ENCODE measurements around the gene ESYT3.

GRCh38 chr3:138494607-138494929 is 60.2 kb downstream of the ESYT3 start:
- TF ChIP-seq CTCF (IDR thresholded peaks at IDR 0.05; ENCODE audit: low read length) (no peak), EZH2 (IDR thresholded peaks at IDR 0.05; ENCODE audit: borderline replicate concordance, low read length) (no peak)

Measured in OCI-LY1 (cell line).